Testis (tissue), 2 donors: ENCODE results near the gene GGA3.

Experiments
- CTCF ChIP-seq, 3 experiments: fragments of 450-650 bp in 2 of 3; fragments of 200-600 bp in 1 of 3; sonication (generic) in 1 of 3; IDR thresholded peaks; one replicate each; pipeline ENCODE4 v1.5.1; 2016 to 2019; ENCODE audit warnings: antibody characterized with exemption in 3 of 3, mild to moderate bottlenecking in 2 of 3, moderate library complexity in 1 of 3
- POLR2A ChIP-seq: fragments of 450-650 bp; IDR thresholded peaks from one replicate; pipeline ENCODE4 v1.6.1; 2017; ENCODE audit warnings: antibody characterized with exemption, mild to moderate bottlenecking, moderate library complexity

DNA sequence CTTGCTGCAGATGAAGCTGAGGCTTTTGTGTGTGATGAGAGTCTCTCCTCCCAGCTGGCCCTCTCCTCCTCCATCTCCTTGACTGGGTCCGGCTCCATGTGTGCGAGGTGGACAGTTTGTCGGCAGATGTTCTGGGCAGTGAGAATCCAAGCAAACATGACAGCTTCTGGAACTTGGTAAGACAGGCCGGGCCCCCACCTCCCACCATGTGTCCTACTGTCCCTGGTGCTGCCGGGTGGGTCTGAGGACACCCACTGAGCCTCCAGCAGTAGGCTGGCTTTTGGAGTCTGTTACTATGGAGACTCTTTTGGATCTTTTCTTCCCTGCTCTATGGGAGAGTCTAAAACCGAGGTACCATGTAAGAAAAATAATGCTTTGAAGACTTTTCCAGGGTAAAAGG is 43.3 kb downstream of the GGA3 start:
- TF ChIP-seq CTCF (IDR thresholded peaks at IDR 0.05) (no peak), POLR2A (no peak)
